Glomerular endothelial cell (primary cell): ENCODE results near the gene MERTK. TPM values are rescaled to one million over a fixed set of nuclear protein-coding genes. Genes with fewer than 3 reads are reported as not detected.
"Not testable (repeated sequence)": the region's sequence is repeated elsewhere in the genome, so short reads cannot be mapped to it uniquely, and the experiment has no call there.

Experiments used
- DNase-seq: peaks from one replicate; pipeline ENCODE4 v3.0.0-alpha.2; 2011; ENCODE audit warnings: low read depth, low spot score; ENCODE audit errors: extremely low read depth
- total RNA-seq: library from RNA; depleted of rRNA; stranded (reverse); fragments of >200 nt; gene quantifications from 2 replicates; pipeline ENCODE4 v1.2.3, GENCODE V29; 2015

Gene MERTK
- 10.3 and 18.8 TPM in 2 replicates for total RNA-seq

DNA sequence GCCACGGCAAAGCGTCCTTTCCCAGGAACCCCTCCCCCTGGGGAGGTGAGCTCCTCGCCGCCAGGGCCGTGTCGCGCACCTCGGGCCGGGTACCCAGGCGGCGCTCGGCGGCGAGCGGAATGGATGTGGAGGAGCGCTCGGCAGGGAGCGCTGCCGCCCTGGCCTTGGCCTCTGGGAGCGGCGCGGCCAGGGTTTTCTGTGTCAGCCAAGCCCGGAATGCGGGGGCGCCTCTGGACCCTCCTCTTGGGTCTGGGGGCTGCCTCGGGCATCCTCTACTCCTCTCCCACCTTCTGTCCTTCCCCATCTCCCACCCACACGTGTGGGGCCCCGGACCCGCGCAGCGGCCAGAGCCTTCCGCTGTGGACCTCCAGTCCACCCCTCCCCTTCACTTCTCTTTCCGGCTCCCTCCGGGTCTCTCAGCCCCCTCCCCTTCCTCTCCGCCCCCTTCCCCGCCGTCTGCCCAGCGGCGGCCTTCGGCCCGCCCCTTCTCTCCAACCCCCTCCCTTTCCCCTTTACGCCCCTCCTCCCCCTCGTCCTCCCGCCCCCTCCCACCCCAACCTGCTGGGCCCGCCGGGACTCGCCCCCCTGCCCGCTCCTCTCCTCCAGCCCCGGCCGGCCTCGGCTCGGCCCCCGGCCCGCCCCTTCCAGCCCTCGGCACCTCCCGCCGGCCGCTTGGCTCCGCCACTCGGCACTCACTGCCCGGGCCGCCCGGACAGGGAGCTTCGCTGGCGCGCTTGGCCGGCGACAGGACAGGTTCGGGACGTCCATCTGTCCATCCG, at the start of gene MERTK:
TSS of gene MERTK (plus strand) at position 684 of the 779 bp plus-strand sequence. CDS start 129 bp downstream, outside the sequence.
- DNase-seq: no peak

GRCh38 chr2:111850646-111851045, 47.8 kb upstream of the MERTK start:
- DNase-seq: not testable (repeated sequence)

DNA sequence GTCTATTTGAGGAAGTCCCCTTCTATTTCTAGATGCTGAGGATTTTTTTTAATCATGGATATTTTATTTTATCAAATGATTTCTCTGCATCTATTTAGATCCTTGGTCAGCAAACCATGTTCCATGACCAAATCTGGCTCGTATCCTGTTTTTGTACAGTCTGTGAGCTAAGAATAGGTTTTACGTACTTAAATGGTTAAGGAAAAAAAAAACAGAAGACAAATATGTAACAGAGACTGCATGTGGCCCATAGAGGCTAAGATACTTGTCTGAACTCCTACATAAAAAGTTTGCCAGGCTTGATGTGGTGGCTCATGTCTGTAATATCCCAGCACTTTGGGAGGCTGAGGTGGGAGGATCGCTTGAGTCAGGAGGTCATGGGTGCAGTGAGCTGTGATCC, 45.9 kb upstream of the MERTK start:
- DNase-seq: not testable (repeated sequence)

GRCh38 chr2:111860005-111860404, 38.4 kb upstream of the MERTK start:
- DNase-seq: not testable (repeated sequence)

GRCh38 chr2:111865124-111865523, 33.3 kb upstream of the MERTK start:
- not testable (repeated sequence) for DNase-seq

- DNase-seq: not testable (repeated sequence)
These were observed 25.6 kb upstream of the MERTK start for GRCh38 chr2:111872806-111873205.

DNA sequence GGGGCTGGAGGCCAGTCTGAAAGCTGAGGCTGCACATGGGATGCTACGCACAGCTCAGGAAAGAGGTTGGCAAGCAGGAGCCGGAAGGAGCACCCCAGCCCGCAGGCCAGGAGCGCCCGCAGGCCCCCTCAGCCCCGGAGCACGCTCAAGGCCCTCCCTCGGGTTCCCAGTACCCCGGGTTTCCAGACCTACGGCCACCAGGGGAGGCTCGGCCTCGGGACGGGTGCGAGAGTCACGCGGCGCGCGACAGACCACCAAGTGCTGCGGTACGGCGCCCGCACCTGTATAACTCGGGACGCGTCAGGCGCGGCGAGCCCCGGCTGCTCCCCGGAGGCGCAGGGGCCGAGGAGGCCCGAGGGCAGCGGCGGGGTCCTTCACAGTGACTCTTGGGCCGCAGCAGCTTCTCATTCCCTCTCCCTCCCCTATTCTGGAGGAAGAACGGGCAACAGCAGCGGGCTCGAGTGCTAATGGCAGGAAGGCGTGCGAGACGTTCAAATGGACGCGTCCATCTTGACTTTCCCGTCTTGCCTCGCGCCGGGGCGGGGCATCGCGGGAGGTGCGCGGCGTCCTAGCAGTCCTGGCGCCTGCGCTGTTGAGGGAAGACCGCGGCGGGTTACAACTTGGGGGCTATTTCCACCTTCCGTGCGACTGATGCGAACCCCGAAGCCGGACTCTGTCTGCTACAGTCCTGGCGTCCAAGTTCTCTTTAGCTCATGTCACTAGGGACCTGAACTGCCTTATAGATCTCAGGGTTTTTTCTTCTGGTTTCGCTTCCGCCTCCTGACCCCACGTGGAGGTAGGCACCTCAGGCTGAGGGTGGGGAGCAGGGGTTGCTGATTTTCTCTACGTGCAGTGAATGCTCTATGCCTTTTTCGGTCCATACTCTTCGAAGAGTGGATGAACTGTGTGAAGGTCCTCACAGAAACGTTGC, 14.5 kb upstream of the MERTK start, which contains the start of gene ANAPC1:
TSS of gene ANAPC1 (minus strand) at position 533 of the 931 bp plus-strand sequence. CDS start 3,368 bp downstream, outside the sequence.
- no peak for DNase-seq

DNA sequence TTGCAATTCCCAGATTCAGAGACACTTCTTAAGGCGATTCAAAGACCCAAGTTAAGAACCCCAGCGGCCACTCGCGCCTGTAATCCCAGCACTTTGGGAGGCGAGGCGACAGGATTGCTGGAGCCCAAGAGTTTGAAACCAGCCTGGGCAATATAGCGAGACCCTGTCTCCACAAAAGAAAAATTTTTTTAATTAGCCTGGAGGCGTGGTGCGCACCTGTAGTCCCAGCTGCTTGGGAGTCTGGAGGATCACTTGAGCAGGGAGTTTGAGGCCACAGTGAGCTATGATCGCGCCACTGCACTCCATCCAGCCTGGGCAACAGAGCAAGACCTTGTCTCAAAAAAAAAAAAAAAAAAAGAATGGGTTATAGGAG, 13.8 kb upstream of the MERTK start:
- no peak for DNase-seq

DNA sequence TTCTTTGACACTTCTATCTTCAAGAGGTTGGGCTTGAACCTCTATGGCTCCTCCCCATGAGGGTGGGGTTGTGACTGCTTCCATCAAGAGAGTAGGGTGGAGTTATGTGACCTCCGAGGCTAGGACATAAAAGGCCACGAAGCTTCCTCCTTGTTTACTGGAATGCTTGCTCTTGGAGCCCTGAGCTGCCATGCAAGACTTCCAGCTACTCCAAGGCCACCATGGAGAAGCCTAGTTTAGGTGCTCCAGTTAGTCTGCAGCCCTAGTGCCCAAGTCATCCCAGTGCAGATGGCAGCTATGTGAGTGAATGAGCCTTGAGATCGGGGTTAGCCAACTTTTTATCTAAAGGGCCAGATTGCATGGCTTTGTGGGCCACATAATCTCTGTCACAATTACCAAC, 2.4 kb upstream of the MERTK start:
- DNase-seq: no peak

DNA sequence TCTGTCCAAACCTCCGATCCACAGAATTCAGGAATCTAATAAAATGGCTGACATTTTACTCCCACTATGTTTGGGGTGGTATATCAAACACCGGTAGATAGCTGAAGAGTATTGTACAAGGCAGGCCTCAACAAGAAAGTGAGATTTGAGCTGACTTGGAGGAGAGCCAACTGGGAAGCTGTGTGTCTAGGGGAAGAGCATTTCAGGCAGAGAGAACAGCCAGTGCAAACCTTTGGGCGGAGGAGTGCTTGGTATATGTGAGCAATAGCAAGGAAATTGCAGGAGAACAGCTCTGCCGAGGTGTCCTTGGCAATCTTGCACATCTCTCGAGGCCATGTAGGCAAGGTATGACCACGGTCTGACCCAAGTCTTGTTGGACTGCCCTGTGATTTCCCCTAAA, 1.8 kb upstream of the MERTK start:
- DNase-seq: no peak

- DNase-seq: no peak
These were observed 830 bp upstream of the MERTK start for GRCh38 chr2:111897630-111897923.

DNA sequence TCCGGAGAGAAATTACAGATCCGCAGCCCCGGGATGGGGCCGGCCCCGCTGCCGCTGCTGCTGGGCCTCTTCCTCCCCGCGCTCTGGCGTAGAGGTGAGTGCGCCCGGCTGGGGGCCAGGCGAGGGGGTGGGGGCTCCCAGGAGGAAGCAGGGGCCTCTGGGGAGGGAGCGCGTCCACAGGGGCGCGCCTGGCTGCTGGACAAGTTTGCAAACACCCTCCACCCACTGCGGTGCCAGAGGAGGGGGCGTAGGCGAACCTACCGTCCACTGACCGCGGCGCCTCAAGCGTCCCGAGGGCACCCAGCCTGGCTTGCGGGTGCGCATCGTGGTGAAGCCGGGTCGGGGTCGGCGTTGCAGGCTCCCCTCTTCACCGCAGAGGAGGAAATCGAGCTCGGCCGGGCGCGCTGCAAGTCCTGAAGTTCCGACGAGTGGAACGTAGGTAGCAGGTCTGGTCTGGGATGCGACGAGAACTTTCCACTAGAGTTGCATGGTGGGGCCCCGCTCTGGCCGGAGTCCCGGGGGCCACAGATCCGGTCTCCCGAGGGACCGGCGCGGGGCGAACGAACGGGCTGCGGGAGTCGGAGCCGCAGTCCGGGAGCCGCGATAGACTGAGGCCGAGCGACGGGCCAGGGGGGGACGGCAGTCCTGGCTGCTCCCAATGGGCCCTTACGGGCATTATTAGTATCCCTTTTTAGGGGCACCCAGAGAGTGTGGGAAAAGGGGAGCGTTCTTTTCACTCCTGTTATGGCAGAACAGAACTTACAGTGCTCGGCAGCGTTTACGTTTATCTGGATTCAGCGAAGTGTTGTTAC, 502 bp downstream of the MERTK start:
- no peak for DNase-seq

- DNase-seq: no peak
These were observed 2.5 kb downstream of the MERTK start for GRCh38 chr2:111900859-111901258.

DNA sequence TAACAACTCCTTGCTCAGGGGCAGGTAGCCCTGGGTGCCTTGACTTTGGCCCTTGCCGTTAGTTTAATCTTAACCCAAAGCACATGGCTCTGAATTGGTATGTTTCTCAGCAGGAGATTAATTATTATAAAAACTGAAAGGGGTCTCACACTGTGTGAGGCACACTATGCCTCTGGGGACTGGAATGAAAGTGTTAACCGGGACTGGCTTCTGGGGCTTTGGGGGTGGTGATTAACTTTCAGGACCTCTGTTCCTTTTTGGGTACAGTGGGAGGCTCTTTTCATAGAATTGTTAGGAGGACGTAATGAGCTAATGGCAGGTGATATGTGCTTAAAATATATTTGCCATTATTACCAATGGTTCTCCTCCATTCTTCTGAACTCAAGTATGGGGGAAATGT, 5.1 kb downstream of the MERTK start:
- DNase-seq: no peak

GRCh38 chr2:111903930-111904439, 5.6 kb downstream of the MERTK start:
- DNase-seq: no peak

DNA sequence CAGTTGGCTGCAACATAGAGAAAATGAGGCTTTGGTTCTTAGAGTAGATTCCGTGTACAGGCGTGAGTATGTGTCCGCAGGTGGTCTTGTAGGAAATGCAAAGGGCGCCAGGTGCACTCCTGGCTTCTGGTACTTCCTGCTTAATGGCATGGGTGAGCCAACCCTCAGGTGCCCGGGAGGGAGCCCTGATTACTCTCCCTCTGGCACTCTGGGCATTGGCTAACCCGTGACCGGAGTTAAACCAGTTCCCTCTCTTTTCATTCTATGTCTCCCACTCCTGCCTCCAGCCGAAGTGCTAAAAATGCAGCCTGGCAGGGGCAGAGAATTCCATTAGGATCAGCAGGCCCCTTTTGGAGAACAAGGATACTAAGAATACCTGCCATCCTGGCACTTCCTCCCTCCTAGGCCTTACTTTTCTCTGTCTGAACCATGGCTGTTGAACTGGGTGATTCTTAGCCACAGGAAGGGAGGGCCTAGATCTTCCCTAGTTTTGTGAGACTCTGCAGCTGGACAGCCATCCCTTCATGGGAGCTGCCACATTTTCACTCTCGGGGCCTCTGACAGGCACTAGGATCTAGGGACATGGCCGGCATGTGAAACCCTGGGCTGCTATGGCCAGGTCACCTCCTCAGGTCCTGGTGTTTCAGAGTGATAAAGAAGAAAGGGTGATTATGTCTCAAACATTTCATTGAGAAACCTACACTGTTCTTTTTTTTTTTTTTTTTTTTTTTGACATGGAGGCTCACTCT, 6.5 kb downstream of the MERTK start:
- no peak for DNase-seq

GRCh38 chr2:111905475-111905869, 7.1 kb downstream of the MERTK start:
- not testable (repeated sequence) for DNase-seq

DNA sequence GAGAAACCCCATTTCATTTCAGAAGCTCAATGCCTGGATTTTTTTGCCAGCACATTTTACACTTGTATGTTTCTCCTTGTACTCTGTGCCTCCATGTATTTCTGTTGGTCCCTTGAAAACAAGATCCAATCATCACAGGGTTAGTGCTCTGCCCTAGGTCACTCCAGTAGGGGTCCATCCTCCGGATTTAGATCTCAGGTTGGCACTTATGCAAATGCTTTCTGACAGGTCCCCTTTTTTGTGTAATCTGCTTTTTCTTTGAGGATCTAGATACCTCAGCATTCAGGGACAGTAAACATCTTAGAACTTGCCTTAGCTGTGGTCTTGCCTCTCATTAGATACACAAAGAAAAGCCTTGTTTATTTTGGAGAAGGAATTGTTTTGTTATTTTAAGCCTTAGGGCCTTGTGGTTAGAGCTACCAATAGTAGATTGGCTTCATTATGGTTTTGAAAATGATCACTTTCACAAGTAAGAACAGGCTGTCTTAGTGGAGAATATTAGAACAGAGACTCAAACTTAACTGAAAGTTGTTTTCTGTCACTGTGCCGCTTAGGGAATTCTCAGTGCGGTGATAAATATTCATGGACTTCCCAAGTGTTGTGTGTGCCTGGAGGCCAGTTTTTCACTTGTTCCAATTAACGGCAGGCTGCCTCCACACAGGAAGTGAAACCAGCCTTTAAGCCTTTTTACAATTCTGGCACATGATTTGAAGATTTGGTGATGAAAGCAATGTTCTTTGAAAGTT, 7.8 kb downstream of the MERTK start:
- no peak for DNase-seq

- no peak for DNase-seq
These were observed 10.2 kb downstream of the MERTK start for GRCh38 chr2:111908578-111908977.
